C4-2B (cell line): ENCODE measurements around the gene SLC39A1.

ENCODE experiments used
- CTCF ChIP-seq: fragments of 450-650 bp; conservative IDR thresholded peaks from 2 replicates; pipeline ENCODE4 v1.5.1; 2017; ENCODE audit warnings: mild to moderate bottlenecking
- ZFX ChIP-seq: fragments of 450-650 bp; IDR thresholded peaks from 2 replicates; pipeline ENCODE4 v1.6.1; 2017

- TF ChIP-seq CTCF, result no peak
- TF ChIP-seq ZFX, result no peak
Measured at GRCh38 chr1:153962088-153963029, 978 bp downstream of the SLC39A1 start.
